Measurements from ENCODE around the gene FAM222B.

DNA sequence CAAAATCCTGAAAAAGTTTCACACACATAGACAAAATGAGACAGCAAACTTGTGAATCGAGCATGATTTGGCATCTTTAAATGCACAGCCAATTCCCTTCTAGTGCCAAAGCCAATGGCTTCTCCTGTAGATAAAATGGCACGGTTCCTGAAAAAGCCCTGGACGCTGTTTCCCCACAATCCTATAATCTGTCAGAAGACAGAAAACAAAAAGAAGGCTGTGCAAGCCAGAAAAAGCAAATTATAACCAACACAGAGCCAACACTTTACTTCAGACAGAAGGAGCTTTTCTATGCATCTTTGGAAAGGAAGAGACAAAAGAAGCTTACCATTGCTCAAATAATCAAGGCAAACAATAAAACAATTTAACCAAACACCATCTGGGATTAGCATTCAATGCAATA, 23.8 kb downstream of the FAM222B start:
- TF ChIP-seq, protein P1, sequence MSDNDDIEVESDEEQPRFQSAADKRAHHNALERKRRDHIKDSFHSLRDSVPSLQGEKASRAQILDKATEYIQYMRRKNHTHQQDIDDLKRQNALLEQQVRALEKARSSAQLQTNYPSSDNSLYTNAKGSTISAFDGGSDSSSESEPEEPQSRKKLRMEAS (IDR thresholded peaks at IDR 0.05) = no peak
- TF ChIP-seq, protein P2, sequence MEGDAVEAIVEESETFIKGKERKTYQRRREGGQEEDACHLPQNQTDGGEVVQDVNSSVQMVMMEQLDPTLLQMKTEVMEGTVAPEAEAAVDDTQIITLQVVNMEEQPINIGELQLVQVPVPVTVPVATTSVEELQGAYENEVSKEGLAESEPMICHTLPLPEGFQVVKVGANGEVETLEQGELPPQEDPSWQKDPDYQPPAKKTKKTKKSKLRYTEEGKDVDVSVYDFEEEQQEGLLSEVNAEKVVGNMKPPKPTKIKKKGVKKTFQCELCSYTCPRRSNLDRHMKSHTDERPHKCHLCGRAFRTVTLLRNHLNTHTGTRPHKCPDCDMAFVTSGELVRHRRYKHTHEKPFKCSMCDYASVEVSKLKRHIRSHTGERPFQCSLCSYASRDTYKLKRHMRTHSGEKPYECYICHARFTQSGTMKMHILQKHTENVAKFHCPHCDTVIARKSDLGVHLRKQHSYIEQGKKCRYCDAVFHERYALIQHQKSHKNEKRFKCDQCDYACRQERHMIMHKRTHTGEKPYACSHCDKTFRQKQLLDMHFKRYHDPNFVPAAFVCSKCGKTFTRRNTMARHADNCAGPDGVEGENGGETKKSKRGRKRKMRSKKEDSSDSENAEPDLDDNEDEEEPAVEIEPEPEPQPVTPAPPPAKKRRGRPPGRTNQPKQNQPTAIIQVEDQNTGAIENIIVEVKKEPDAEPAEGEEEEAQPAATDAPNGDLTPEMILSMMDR (IDR thresholded peaks at IDR 0.05) = no peak
- TF ChIP-seq SREBF2 (IDR thresholded peaks at IDR 0.05) (no peak), MAZ (IDR thresholded peaks at IDR 0.05; ENCODE audit: borderline replicate concordance, low read depth, low read length) (no peak), EP300 (IDR thresholded peaks at IDR 0.05) (no peak), CHD4 (IDR thresholded peaks at IDR 0.05; ENCODE audit: borderline replicate concordance) (no peak)

All from A549 (cell line).